ENCODE results near the gene COX10.

Gene COX10

GRCh38 chr17:14119546-14119945 is 50.2 kb downstream of the COX10 start:
- no peak for TF ChIP-seq CTCF (IDR thresholded peaks at IDR 0.05)
- Histone ChIP-seq H3K4me3 (no peak overlapping the region), H3K27ac (no peak overlapping the region)
- DNase-seq (ENCODE audit: low spot score) = no peak

GRCh38 chr17:14121952-14122351 is 52.6 kb downstream of the COX10 start:
- H3K27ac ChIP-seq = no peak overlapping the region
- no peak for TF ChIP-seq CTCF (IDR thresholded peaks at IDR 0.05)
- no peak overlapping the region for H3K4me3 ChIP-seq
- no peak for DNase-seq (ENCODE audit: low spot score)

- no peak for DNase-seq (ENCODE audit: low spot score)
- TF ChIP-seq CTCF (IDR thresholded peaks at IDR 0.05) = no peak
- no peak overlapping the region for H3K4me3 ChIP-seq
- no peak overlapping the region for H3K27ac ChIP-seq
These were observed 54.4 kb downstream of the COX10 start for GRCh38 chr17:14123619-14124278.

GRCh38 chr17:14124854-14125253 is 55.5 kb downstream of the COX10 start:
- H3K4me3 ChIP-seq = no peak overlapping the region
- no peak overlapping the region for H3K27ac ChIP-seq
- no peak for TF ChIP-seq CTCF (IDR thresholded peaks at IDR 0.05)
- no peak for DNase-seq (ENCODE audit: low spot score)

GRCh38 chr17:14125518-14126137 is 56.3 kb downstream of the COX10 start:
- Histone ChIP-seq H3K4me3 (no peak overlapping the region), H3K27ac (no peak overlapping the region)
- no peak for DNase-seq (ENCODE audit: low spot score)
- TF ChIP-seq CTCF (IDR thresholded peaks at IDR 0.05) = no peak

GRCh38 chr17:14133104-14133503 is 63.8 kb downstream of the COX10 start:
- no peak for DNase-seq (ENCODE audit: low spot score)
- no peak overlapping the region for H3K4me3 ChIP-seq
- H3K27ac ChIP-seq = no peak overlapping the region
- TF ChIP-seq CTCF (IDR thresholded peaks at IDR 0.05) = no peak

GRCh38 chr17:14134456-14134855 is 65.2 kb downstream of the COX10 start:
- no peak for DNase-seq (ENCODE audit: low spot score)
- Histone ChIP-seq H3K27ac (no peak overlapping the region), H3K4me3 (no peak overlapping the region)
- no peak for TF ChIP-seq CTCF (IDR thresholded peaks at IDR 0.05)
